GM18517 (cell line): ENCODE results near the gene PNKD.
A peak's percentile ranks its signal among the peaks of the same experiment; 100 is the strongest.

Experiments
- ATAC-seq: cut with Tn5 transposase; IDR thresholded peaks from one replicate; pipeline ENCODE4 v1.9.1; 2021; ENCODE audit warnings: mild to moderate bottlenecking, moderate library complexity; ENCODE audit not compliant: unreplicated experiment

The PNKD gene

GRCh38 chr2:218334531-218334930, 64.2 kb downstream of the PNKD start:
- no peak for ATAC-seq

GRCh38 chr2:218340656-218341055, 70.3 kb downstream of the PNKD start:
- no peak for ATAC-seq

GRCh38 chr2:218341381-218341780, 71.1 kb downstream of the PNKD start:
- no peak for ATAC-seq

GRCh38 chr2:218342837-218343236, 72.5 kb downstream of the PNKD start:
- no peak for ATAC-seq

- no peak for ATAC-seq
These were observed 73.3 kb downstream of the PNKD start for GRCh38 chr2:218343591-218343990.

- no peak for ATAC-seq
These were observed 73.9 kb downstream of the PNKD start for GRCh38 chr2:218344090-218344754.

GRCh38 chr2:218344755-218345417, 74.6 kb downstream of the PNKD start:
- no peak for ATAC-seq

- ATAC-seq: no peak
These were observed 75.3 kb downstream of the PNKD start for GRCh38 chr2:218345491-218346236.

GRCh38 chr2:218347172-218347571, 76.9 kb downstream of the PNKD start:
- no peak for ATAC-seq

GRCh38 chr2:218354045-218354444, 83.7 kb downstream of the PNKD start:
- ATAC-seq: no peak

GRCh38 chr2:218354850-218355443, 84.6 kb downstream of the PNKD start:
- no peak for ATAC-seq

- ATAC-seq: no peak
These were observed 87.2 kb downstream of the PNKD start for GRCh38 chr2:218357236-218358177.

GRCh38 chr2:218360453-218360852, 90.1 kb downstream of the PNKD start:
- ATAC-seq: no peak

GRCh38 chr2:218362606-218363005, 92.3 kb downstream of the PNKD start:
- no peak for ATAC-seq

- ATAC-seq: no peak
These were observed 93.4 kb downstream of the PNKD start for GRCh38 chr2:218363736-218364135.

GRCh38 chr2:218364196-218364595, 93.9 kb downstream of the PNKD start:
- ATAC-seq: no peak

GRCh38 chr2:218366621-218367414, 96.5 kb downstream of the PNKD start:
- no peak for ATAC-seq

- ATAC-seq: peak; percentile 84
These were observed 97.3 kb downstream of the PNKD start for GRCh38 chr2:218367415-218368149.

- ATAC-seq: no peak
These were observed 97.8 kb downstream of the PNKD start for GRCh38 chr2:218368150-218368528.
